OCI-LY1 (cell line): Measurements from ENCODE around the gene SLC39A11.

Experiments used
- CTCF ChIP-seq: fragments of 200-600 bp; sonication (generic), shearing (Covaris generic); IDR thresholded peaks from 2 replicates; pipeline ENCODE4 v1.5.1; 2017; ENCODE audit warnings: mild to moderate bottlenecking, antibody characterized with exemption, low read length, moderate library complexity, mixed read lengths
- EZH2 ChIP-seq: fragments of 200-600 bp; sonication (generic), shearing (Covaris generic); IDR thresholded peaks from 2 replicates; pipeline ENCODE4 v1.8.0; 2017; ENCODE audit warnings: borderline replicate concordance, mixed run types, mild to moderate bottlenecking, antibody characterized with exemption, low read length, moderate library complexity, mixed read lengths

DNA sequence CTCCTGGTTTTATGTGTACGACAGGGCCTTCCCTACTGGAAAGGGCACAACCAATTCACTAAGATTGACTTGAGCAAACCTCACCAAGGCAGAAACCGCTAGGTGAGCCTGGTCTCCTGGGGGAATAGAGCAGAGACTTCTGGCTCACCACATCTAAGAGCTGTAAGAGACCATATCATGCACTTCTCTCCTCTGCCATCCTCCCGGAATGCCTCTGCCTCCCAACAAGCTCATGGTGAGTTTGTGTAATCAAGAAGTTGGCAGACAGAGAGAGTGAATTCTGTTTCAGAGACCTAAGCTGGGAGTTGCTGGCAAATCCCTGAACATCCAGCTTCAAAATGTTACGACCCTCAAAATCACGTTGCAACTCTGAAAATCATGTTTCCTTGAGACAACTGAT lies 154.8 kb downstream of the SLC39A11 start:
- TF ChIP-seq CTCF = no peak
- no peak for TF ChIP-seq EZH2
